ENCODE measurements around the gene NAV2. TPM values are rescaled to one million over a fixed set of nuclear protein-coding genes. Genes with fewer than 3 reads are reported as not detected.

NAV2 gene
- total RNA-seq, 1 experiment from 2014 or later, result 46.3 TPM

DNA sequence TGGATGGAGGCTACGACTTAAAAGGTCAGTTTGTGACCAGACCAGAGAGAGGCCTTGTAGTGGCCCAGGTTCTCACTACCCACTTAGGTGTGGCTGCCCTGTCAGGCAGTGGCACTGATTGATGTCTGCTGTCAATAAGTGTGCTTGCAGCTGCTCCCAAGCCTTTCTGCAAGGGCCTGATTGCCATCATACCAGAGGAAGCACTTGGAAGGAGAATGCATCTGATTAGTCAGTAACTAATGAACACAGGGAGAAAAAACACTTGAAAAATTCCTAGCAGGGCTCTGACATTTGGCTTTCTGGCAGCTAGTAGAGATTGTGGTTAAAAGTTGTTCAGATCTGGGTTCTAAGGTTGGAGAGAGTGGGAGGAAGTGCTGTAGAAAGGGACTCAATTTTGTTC, 107.5 kb downstream of the NAV2 start:
- Histone ChIP-seq H3K18ac (ENCODE audit: insufficient read length, low read depth, low read length) (no peak overlapping the region), H4K20me1 (ENCODE audit: control insufficient read depth, insufficient read depth, insufficient read length) (no peaks in the 10 kb centered on the region), H3T11ph (ENCODE audit: low read length) (no peak overlapping the region), H4K8ac (replicated peaks; ENCODE audit: insufficient read length, low read depth, low read length) (no peak overlapping the region), H4K5ac (ENCODE audit: insufficient read length, low read depth, low read length) (no peak overlapping the region), H3K23ac (ENCODE audit: insufficient read length, low read depth, low read length) (no peak overlapping the region), H3K9ac (ENCODE audit: extremely low read depth, insufficient read length, low read length) (no peak overlapping the region), H3K56ac (ENCODE audit: insufficient read length, low read depth, low read length) (no peak overlapping the region), H3K27me3 (ENCODE audit: insufficient read depth, low read length) (no peaks in the 10 kb centered on the region), H2AFZ (ENCODE audit: low read length) (no peak overlapping the region), H2BK120ac (ENCODE audit: low read depth, low read length, poor library complexity, severe bottlenecking) (no peak overlapping the region), H3K4ac (ENCODE audit: low read depth, low read length) (no peak overlapping the region), H2BK12ac (ENCODE audit: insufficient read length, low read depth, low read length) (no peak overlapping the region), H3K9me3 (ENCODE audit: control insufficient read depth, low read depth, low read length) (no peaks in the 10 kb centered on the region), H3K27ac (ENCODE audit: insufficient read length, low read depth, low read length) (no peak overlapping the region), H3K23me2 (ENCODE audit: insufficient read length, low read depth, low read length, poor library complexity, severe bottlenecking) (peaks cover 2% of the 10 kb centered on the region), H4K91ac (ENCODE audit: insufficient read length, low read depth, low read length) (peak overlapping the region; percentile 55), H2BK20ac (ENCODE audit: low read depth, low read length, poor library complexity, severe bottlenecking) (no peak overlapping the region), H3K4me1 (ENCODE audit: insufficient read depth, low read length) (peaks cover 32% of the 10 kb centered on the region), H2BK15ac (ENCODE audit: low read depth, low read length) (no peak overlapping the region), H3K79me1 (ENCODE audit: insufficient read depth, low read depth, low read length, poor library complexity, severe bottlenecking) (peaks cover 5% of the 10 kb centered on the region), H3K4me2 (ENCODE audit: insufficient read depth, insufficient read length, low read length) (no peak overlapping the region), H2AK5ac (ENCODE audit: insufficient read length, low read length) (peak overlapping the region; percentile 2), H3K79me2 (ENCODE audit: insufficient read depth, low read length) (peaks cover 4% of the 10 kb centered on the region), H3K14ac (ENCODE audit: insufficient read depth, low read length) (no peak overlapping the region), H2BK5ac (ENCODE audit: insufficient read length, low read length) (no peak overlapping the region)
- Mint-ChIP-seq H3K9me3 (no peaks in the 10 kb centered on the region), H3K27me3 (ENCODE audit: low read depth) (no peaks in the 10 kb centered on the region), H3K4me3 (no peak overlapping the region), H3K27ac (peak overlapping the region; percentile 63 to 94 (median 88)), H3K36me3 (ENCODE audit: insufficient read depth in 1 of 3, low read depth in 3 of 3) (peaks cover 9 to 25% (median 12%) of the 10 kb centered on the region in 3 experiments; a peak in 6 of 7 replicates), H3K4me1 (peaks cover 60 to 62% of the 10 kb centered on the region in 2 experiments)
- TF ChIP-seq, protein P1, sequence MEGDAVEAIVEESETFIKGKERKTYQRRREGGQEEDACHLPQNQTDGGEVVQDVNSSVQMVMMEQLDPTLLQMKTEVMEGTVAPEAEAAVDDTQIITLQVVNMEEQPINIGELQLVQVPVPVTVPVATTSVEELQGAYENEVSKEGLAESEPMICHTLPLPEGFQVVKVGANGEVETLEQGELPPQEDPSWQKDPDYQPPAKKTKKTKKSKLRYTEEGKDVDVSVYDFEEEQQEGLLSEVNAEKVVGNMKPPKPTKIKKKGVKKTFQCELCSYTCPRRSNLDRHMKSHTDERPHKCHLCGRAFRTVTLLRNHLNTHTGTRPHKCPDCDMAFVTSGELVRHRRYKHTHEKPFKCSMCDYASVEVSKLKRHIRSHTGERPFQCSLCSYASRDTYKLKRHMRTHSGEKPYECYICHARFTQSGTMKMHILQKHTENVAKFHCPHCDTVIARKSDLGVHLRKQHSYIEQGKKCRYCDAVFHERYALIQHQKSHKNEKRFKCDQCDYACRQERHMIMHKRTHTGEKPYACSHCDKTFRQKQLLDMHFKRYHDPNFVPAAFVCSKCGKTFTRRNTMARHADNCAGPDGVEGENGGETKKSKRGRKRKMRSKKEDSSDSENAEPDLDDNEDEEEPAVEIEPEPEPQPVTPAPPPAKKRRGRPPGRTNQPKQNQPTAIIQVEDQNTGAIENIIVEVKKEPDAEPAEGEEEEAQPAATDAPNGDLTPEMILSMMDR (conservative IDR thresholded peaks at IDR 0.05), result no peak
- no peak for DNase-seq
- whole genome bisulfite sequencing (ENCODE audit: extremely low coverage, insufficient read length, low lambda C conversion rate), result no CpG with 5 or more reads among the region's 1 CpG
